ENCODE data around the gene DRAM1.

- no peak for TF ChIP-seq GATA2 (IDR thresholded peaks at IDR 0.05; ENCODE audit: low read depth, low read length)
- no peak for TF ChIP-seq GATA3 (IDR thresholded peaks at IDR 0.05; ENCODE audit: low read depth, low read length)
Observed at GRCh38 chr12:101830367-101831325, 46.7 kb upstream of the DRAM1 start, which contains the start of gene GNPTAB.

All from SH-SY5Y (cell line).